SK-N-SH treated with all-trans-retinoic acid at 6 μM for 48 hours (cell line): Measurements from ENCODE around the gene PNMT.

ENCODE experiments used
- PPARA ChIP-seq: fragments of 250-450 bp; sonication (Bioruptor Pico); IDR thresholded peaks from 2 replicates; pipeline ENCODE4 v1.5.0; 2020; ENCODE audit warnings: mild to moderate bottlenecking, borderline replicate concordance
- TOX ChIP-seq: fragments of 250-450 bp; sonication (Bioruptor Pico); IDR thresholded peaks from 2 replicates; pipeline ENCODE4 v1.8.0; 2021; ENCODE audit warnings: mild to moderate bottlenecking, moderate library complexity, borderline replicate concordance
- ZNF565 ChIP-seq: fragments of 450-650 bp; formaldehyde crosslinking; conservative IDR thresholded peaks from 2 replicates; pipeline ENCODE4 v1.5.0; 2020; ENCODE audit warnings: low read depth, mild to moderate bottlenecking, moderate library complexity
- TF ChIP-seq, protein P1 (sequence below): fragments of 250-450 bp; sonication (Bioruptor Pico); IDR thresholded peaks from 2 replicates; pipeline ENCODE4 v1.8.0; 2020; ENCODE audit warnings: mild to moderate bottlenecking, moderate library complexity, borderline replicate concordance

DNA sequence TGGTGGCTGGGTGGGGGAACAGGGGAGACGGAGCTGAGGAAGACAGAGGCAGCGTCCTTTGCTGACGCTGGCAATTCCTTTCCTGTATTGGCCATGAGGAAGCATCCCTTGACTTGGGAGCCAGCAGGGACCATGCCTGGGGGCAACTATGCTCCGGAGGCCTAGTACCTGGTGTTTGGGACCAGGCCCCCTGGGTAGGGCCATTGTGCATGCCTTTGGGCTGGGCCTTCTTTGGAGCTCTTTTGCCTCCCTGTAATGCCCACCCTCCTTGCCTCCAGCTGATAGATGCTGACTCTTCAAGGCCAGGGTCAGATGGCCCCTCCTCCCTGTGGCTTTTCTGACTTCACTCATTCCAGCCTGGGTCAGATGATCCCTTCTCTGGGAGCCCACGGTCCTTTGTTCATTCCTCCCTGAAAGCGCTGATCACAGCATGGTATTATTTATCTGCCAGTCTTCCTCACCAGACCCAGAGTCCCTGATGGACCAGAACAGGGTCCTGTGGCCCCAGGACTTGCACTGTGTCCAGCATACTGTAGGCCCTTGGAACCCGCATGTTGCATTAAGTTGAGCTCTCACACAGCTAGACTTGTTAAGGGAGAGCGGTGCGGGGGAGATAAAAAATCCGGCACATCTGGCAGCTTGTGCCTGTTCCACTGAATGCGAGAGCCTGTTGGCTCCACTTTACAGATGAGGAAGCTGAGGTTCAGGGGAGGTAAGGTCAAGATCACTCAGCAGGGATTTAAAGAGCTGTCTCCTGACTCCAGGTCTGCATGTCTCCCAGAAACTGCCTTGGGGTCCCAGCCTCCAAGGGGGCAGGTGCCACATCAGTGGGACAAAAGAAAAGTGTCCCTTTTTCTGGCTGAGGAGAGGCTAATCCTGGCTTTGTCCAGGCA lies 28.4 kb upstream of the PNMT start:
- no peak for TF ChIP-seq PPARA (CRISPR knock-in tag)
- TF ChIP-seq, protein P1, sequence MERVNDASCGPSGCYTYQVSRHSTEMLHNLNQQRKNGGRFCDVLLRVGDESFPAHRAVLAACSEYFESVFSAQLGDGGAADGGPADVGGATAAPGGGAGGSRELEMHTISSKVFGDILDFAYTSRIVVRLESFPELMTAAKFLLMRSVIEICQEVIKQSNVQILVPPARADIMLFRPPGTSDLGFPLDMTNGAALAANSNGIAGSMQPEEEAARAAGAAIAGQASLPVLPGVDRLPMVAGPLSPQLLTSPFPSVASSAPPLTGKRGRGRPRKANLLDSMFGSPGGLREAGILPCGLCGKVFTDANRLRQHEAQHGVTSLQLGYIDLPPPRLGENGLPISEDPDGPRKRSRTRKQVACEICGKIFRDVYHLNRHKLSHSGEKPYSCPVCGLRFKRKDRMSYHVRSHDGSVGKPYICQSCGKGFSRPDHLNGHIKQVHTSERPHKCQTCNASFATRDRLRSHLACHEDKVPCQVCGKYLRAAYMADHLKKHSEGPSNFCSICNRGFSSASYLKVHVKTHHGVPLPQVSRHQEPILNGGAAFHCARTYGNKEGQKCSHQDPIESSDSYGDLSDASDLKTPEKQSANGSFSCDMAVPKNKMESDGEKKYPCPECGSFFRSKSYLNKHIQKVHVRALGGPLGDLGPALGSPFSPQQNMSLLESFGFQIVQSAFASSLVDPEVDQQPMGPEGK (CRISPR knock-in tag), result no peak
- TF ChIP-seq TOX (CRISPR knock-in tag), result no peak
- no peak for TF ChIP-seq ZNF565 (CRISPR knock-in tag)
